IMR-90 (cell line): Measurements from ENCODE around the gene FAM3D. TPM values are rescaled to one million over a fixed set of nuclear protein-coding genes. Genes with fewer than 3 reads are reported as not detected.

Experiments
- ATAC-seq: fragments of 200-7000 bp; cut with Tn5 transposase; 2 replicates; pipeline ENCODE4 v1.9.1; 2020; ENCODE audit warnings: low read depth, mild to moderate bottlenecking, moderate library complexity
- BruUV-seq: library from RNA; stranded (reverse); fragments of 400-500 nt; replicated peaks from 2 replicates; lab custom pipeline; 2021; lab: Mats Ljungman, UMichigan
- CTCF ChIA-PET: fragments of 300-600 bp; formaldehyde crosslinking; extraction: SDS; loops from one replicate; lab custom pipeline; 2021; ENCODE audit warnings: antibody characterized with exemption; lab: Yijun Ruan, JAX
- POLR2A ChIA-PET: fragments of 300-600 bp; sonication (Branson Sonifier 250); formaldehyde crosslinking; loops from one replicate; lab custom pipeline; 2022; ENCODE audit warnings: antibody characterized with exemption; ENCODE audit not compliant: unreplicated experiment; lab: Charles Lee
- DNase-seq: peaks from one replicate; pipeline ENCODE4 v3.0.0; 2013
- H2AFZ ChIP-seq: replicated peaks from 2 replicates; pipeline ENCODE3; 2013; ENCODE audit warnings: low read length, mild to moderate bottlenecking; ENCODE audit not compliant: poor library complexity
- H2AK5ac ChIP-seq: 2 replicates; pipeline ENCODE4 v1.6.1; 2013; ENCODE audit warnings: low read depth, low read length, inconsistent platforms
- H2AK9ac ChIP-seq: replicated peaks from 2 replicates; pipeline ENCODE3; 2013; ENCODE audit warnings: mild to moderate bottlenecking, low read depth, low read length, moderate library complexity; ENCODE audit not compliant: poor library complexity
- H2BK120ac ChIP-seq: 2 replicates; pipeline ENCODE4 v1.6.1; 2013; ENCODE audit warnings: low read depth, low read length, inconsistent platforms
- H2BK15ac ChIP-seq: 3 replicates; pipeline ENCODE4 v1.6.1; 2013; ENCODE audit warnings: low read depth, low read length, inconsistent platforms
- H2BK20ac ChIP-seq: 2 replicates; pipeline ENCODE4 v1.6.1; 2013; ENCODE audit warnings: low read depth, mild to moderate bottlenecking, inconsistent platforms, low read length, moderate library complexity
- H2BK5ac ChIP-seq: 2 replicates; pipeline ENCODE4 v1.6.1; 2013; ENCODE audit warnings: mild to moderate bottlenecking, low read depth, low read length, inconsistent platforms; ENCODE audit not compliant: poor library complexity, severe bottlenecking
- H3K14ac ChIP-seq: replicated peaks from 2 replicates; pipeline ENCODE4 v1.6.1; 2013; ENCODE audit warnings: low read depth, low read length, inconsistent platforms
- H3K18ac ChIP-seq: 2 replicates; pipeline ENCODE4 v1.6.1; 2013; ENCODE audit warnings: low read depth, low read length, control low read depth
- H3K23ac ChIP-seq: 2 replicates; pipeline ENCODE4 v1.6.1; 2013; ENCODE audit warnings: low read depth, low read length, inconsistent platforms
- H3K27ac ChIP-seq: 2 replicates; pipeline ENCODE4 v1.5.1; 2013; ENCODE audit warnings: mild to moderate bottlenecking, control low read depth, low read length; ENCODE audit not compliant: insufficient read depth
- H3K27me3 ChIP-seq: 2 replicates; pipeline ENCODE4 v1.6.1; 2013; ENCODE audit warnings: low read length; ENCODE audit not compliant: control insufficient read depth, insufficient read depth
- H3K36me3 ChIP-seq: 2 replicates; pipeline ENCODE4 v1.6.1; 2013; ENCODE audit warnings: low read length, mixed read lengths; ENCODE audit not compliant: control insufficient read depth, insufficient read depth
- H3K4ac ChIP-seq: 2 replicates; pipeline ENCODE4 v1.6.1; 2013; ENCODE audit warnings: low read depth, low read length, inconsistent platforms
- H3K4me1 ChIP-seq: 2 replicates; pipeline ENCODE4 v1.6.1; 2013; ENCODE audit warnings: low read length, mixed read lengths; ENCODE audit not compliant: control insufficient read depth, insufficient read depth
- H3K4me2 ChIP-seq: 2 replicates; pipeline ENCODE4 v1.6.1; 2013; ENCODE audit warnings: low read depth, mild to moderate bottlenecking, control low read depth, low read length, moderate library complexity
- H3K4me3 ChIP-seq: 2 replicates; pipeline ENCODE4 v1.5.1; 2013; ENCODE audit warnings: low read depth, mild to moderate bottlenecking, control low read depth, low read length, moderate library complexity; ENCODE audit not compliant: insufficient read depth
- H3K56ac ChIP-seq: 2 replicates; pipeline ENCODE4 v1.6.1; 2013; ENCODE audit warnings: low read length, inconsistent platforms; ENCODE audit not compliant: insufficient read depth; ENCODE audit errors: extremely low read depth
- H3K79me1 ChIP-seq, 2 experiments: 2 replicates each; pipeline ENCODE4 v1.6.1; 2013; ENCODE audit warnings: low read length in 2 of 2, inconsistent platforms in 1 of 2, low read depth in 1 of 2
- H3K9ac ChIP-seq: 2 replicates; pipeline ENCODE4 v1.6.1; 2013; ENCODE audit warnings: low read depth, low read length, control low read depth
- H3K9me1 ChIP-seq: 2 replicates; pipeline ENCODE4 v1.6.1; 2013; ENCODE audit warnings: low read length, inconsistent platforms; ENCODE audit not compliant: insufficient read depth
- H3K9me3 ChIP-seq: 2 replicates; pipeline ENCODE4 v1.6.1; 2013; ENCODE audit warnings: low read length; ENCODE audit not compliant: control insufficient read depth, insufficient read depth
- H4K20me1 ChIP-seq: 2 replicates; pipeline ENCODE4 v1.6.1; 2013; ENCODE audit warnings: low read length, inconsistent platforms; ENCODE audit not compliant: insufficient read depth
- H4K5ac ChIP-seq: 2 replicates; pipeline ENCODE4 v1.6.1; 2013; ENCODE audit warnings: mild to moderate bottlenecking, low read depth, low read length, control low read depth
- H4K8ac ChIP-seq, 2 experiments: 2 replicates each; pipeline ENCODE4 v1.6.1; 2013; ENCODE audit warnings: low read depth in 2 of 2, low read length in 2 of 2, control low read depth in 1 of 2, inconsistent platforms in 1 of 2
- H4K91ac ChIP-seq: 2 replicates; pipeline ENCODE4 v1.6.1; 2013; ENCODE audit warnings: low read depth, low read length, inconsistent platforms; ENCODE audit not compliant: insufficient read depth
- BHLHE40 ChIP-seq: fragments of 150-350 bp; IDR thresholded peaks from 2 replicates; pipeline ENCODE4 v1.6.1; 2016; ENCODE audit warnings: mild to moderate bottlenecking, low read depth, low read length
- CHD1 ChIP-seq: IDR thresholded peaks from 2 replicates; pipeline ENCODE4 v1.6.1; 2012; ENCODE audit warnings: low read depth, low read length, improper control_type of control experiment
- FOS ChIP-seq: fragments of 150-350 bp; IDR thresholded peaks from 2 replicates; pipeline ENCODE4 v1.6.1; 2016; ENCODE audit warnings: low read depth, low read length
- MAZ ChIP-seq: IDR thresholded peaks from 2 replicates; pipeline ENCODE4 v1.6.1; 2012; ENCODE audit warnings: low read depth, mild to moderate bottlenecking, low read length, improper control_type of control experiment, moderate library complexity, borderline replicate concordance
- NFE2L2 ChIP-seq: fragments of 150-350 bp; IDR thresholded peaks from 2 replicates; pipeline ENCODE4 v1.6.1; 2016; ENCODE audit warnings: low read depth, mild to moderate bottlenecking, low read length
- POLR2A ChIP-seq: IDR thresholded peaks from 2 replicates; pipeline ENCODE4 v1.6.1; 2012; ENCODE audit warnings: mild to moderate bottlenecking, low read depth, low read length
- RAD21 ChIP-seq: IDR thresholded peaks from 2 replicates; pipeline ENCODE4 v1.6.1; 2012; ENCODE audit warnings: low read length, improper control_type of control experiment
- SMC3 ChIP-seq: fragments of 150-350 bp; IDR thresholded peaks from 2 replicates; pipeline ENCODE4 v1.6.1; 2016; ENCODE audit warnings: low read depth, mild to moderate bottlenecking, antibody characterized with exemption, low read length, moderate library complexity
- WGBS, 2 experiments: methylation state at CpG; one replicate each; pipeline versions ENCODE4 v1.1.5 to v1.1.7; 2013; ENCODE audit warnings: missing lambda C conversion rate in 2 of 2; ENCODE audit not compliant: insufficient read length in 1 of 2; ENCODE audit errors: extremely low coverage in 2 of 2; 5-methylcytosine and 5-hydroxymethylcytosine counted together
- dilution Hi-C: fragments of 300-500 bp; cut with HindIII; formaldehyde crosslinking; loops from one replicate; pipeline ENCODE4 v1.14.3; 2018; ENCODE audit warnings: low sequenced_read_pairs; ENCODE audit not compliant: unreplicated experiment
- in situ Hi-C: fragments of 300-500 bp; cut with MboI; formaldehyde crosslinking; loops from 3 replicates; pipeline ENCODE4 v1.14.3; 2019; ENCODE audit warnings: low sequenced_read_pairs, inconsistent platforms, mixed read lengths
- intact Hi-C: fragments of 100-400 bp; cut with micrococcal nuclease; formaldehyde crosslinking; loops from 2 replicates; pipeline ENCODE4 v1.10.0; 2022
- polyA plus RNA-seq, 3 experiments: library from polyadenylated mRNA; depleted of rRNA; stranded (reverse); fragments of >200 nt; gene quantifications; 2 replicates each; pipeline ENCODE4 v1.2.3, GENCODE V29; 2012; ENCODE audit warnings: low replicate concordance in 1 of 3
- total RNA-seq: library from RNA; depleted of rRNA; stranded (reverse); fragments of >200 nt; gene quantifications from 2 replicates; pipeline ENCODE4 v1.2.3, GENCODE V29; 2012

Gene FAM3D
- total and polyA plus RNA-seq, 2 of the 4 experiments (the other 2 are of a cell fraction): not detected

GRCh38 chr3:58596834-58597518 lies 69.6 kb downstream of the FAM3D start:
- Histone ChIP-seq H3K27me3 (peaks cover 22% of the 10 kb centered on the region), H3K18ac (no peak overlapping the region), H2AK5ac (no peak overlapping the region), H4K91ac (no peak overlapping the region), H3K23ac (no peak overlapping the region), H3K4me1 (no peaks in the 10 kb centered on the region), H3K9ac (no peak overlapping the region), H3K4me3 (no peak overlapping the region), H2BK5ac (no peak overlapping the region), H3K9me1 (no peaks in the 10 kb centered on the region), H4K5ac (no peak overlapping the region), H3K79me1 (no peaks in the 10 kb centered on the region), H3K27ac (no peak overlapping the region), H2BK20ac (no peak overlapping the region), H2AK9ac (no peak overlapping the region), H2BK15ac (no peak overlapping the region), H3K9me3 (no peaks in the 10 kb centered on the region), H2AFZ (no peak overlapping the region), H3K4ac (no peak overlapping the region), H4K20me1 (no peaks in the 10 kb centered on the region), H3K36me3 (no peaks in the 10 kb centered on the region), H4K8ac (no peak overlapping the region), H3K4me2 (no peak overlapping the region), H2BK120ac (no peak overlapping the region), H3K56ac (no peak overlapping the region), H3K14ac (no peak overlapping the region)
- no TSS peak for BruUV-seq
- ChIA-PET POLR2A (no interaction called here), CTCF (interaction anchor here (1.2 kb wide), 1 partner anchor 11 kb away, joined by 3 read pairs; no protein-coding TSS in a partner anchor)
- intact Hi-C loops: no loop called here
- no CpG with 5 or more reads among the region's 4 CpGs for WGBS, 2 experiments
- dilution Hi-C loops: no loop called here
- DNase-seq: no peak
- in situ Hi-C loops: no loop called here
- no peak for ATAC-seq
- TF ChIP-seq MAZ (no peak), RAD21 (no peak), BHLHE40 (no peak), CHD1 (no peak), NFE2L2 (no peak), POLR2A (no peak), SMC3 (no peak), FOS (no peak)
